Neural progenitor cell (in vitro differentiated cells): ENCODE measurements around the gene AK2.

ENCODE experiments used
- EZH2 ChIP-seq: fragments of 200-600 bp; sonication (generic); IDR thresholded peaks from 2 replicates; pipeline ENCODE4 v1.6.1; 2017; ENCODE audit warnings: antibody characterized with exemption, mild to moderate bottlenecking, moderate library complexity
- EZH2phosphoT487 ChIP-seq: fragments of 200-600 bp; sonication (generic); IDR thresholded peaks from 2 replicates; pipeline ENCODE4 v1.6.1; 2017; ENCODE audit warnings: antibody characterized with exemption
- TF ChIP-seq, protein P1 (sequence below): fragments of 200-600 bp; sonication (generic); IDR thresholded peaks from 2 replicates; pipeline ENCODE4 v1.5.1; 2017; ENCODE audit warnings: antibody characterized with exemption, mild to moderate bottlenecking

DNA sequence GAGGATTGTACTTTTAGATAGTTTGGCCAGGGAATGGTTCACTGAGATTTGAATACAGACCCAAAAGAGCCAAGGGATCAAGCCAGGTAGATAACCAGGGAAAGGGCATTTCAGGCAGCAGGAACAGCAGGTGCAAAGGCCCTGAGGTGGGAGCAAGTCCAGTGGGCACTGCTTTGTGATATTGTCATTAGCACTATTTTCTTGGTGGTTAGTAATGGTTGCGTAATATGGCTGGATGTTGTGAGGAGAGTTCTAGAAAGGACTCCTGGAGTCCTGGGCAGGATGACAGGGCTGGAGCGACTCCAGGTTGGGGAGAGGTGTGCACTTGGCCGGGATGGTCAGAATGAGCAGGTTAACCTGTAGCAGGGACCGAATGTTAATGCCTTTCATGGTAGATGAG is 48.6 kb upstream of the AK2 start:
- TF ChIP-seq, protein P1, sequence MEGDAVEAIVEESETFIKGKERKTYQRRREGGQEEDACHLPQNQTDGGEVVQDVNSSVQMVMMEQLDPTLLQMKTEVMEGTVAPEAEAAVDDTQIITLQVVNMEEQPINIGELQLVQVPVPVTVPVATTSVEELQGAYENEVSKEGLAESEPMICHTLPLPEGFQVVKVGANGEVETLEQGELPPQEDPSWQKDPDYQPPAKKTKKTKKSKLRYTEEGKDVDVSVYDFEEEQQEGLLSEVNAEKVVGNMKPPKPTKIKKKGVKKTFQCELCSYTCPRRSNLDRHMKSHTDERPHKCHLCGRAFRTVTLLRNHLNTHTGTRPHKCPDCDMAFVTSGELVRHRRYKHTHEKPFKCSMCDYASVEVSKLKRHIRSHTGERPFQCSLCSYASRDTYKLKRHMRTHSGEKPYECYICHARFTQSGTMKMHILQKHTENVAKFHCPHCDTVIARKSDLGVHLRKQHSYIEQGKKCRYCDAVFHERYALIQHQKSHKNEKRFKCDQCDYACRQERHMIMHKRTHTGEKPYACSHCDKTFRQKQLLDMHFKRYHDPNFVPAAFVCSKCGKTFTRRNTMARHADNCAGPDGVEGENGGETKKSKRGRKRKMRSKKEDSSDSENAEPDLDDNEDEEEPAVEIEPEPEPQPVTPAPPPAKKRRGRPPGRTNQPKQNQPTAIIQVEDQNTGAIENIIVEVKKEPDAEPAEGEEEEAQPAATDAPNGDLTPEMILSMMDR: no peak
- TF ChIP-seq EZH2 (no peak), EZH2phosphoT487 (no peak)
